ENCODE data around the gene AGXT2.
A peak's percentile ranks its signal among the peaks of the same experiment; 100 is the strongest.
"Not testable (repeated sequence)": the region's sequence is repeated elsewhere in the genome, so short reads cannot be mapped to it uniquely, and the experiment has no call there.

The AGXT2 gene

GRCh38 chr5:35050541-35051126, 2.9 kb upstream of the AGXT2 start:
- no peak for DNase-seq

- no peak for DNase-seq
These were observed 1.2 kb upstream of the AGXT2 start for GRCh38 chr5:35048910-35049309.

GRCh38 chr5:35046774-35047173, 975 bp downstream of the AGXT2 start:
- peak in 1 of 2 experiments; percentile 6 for DNase-seq

- no peak for DNase-seq
These were observed 2.5 kb downstream of the AGXT2 start for GRCh38 chr5:35045280-35045679.

GRCh38 chr5:35044649-35045048, 3.1 kb downstream of the AGXT2 start:
- no peak for DNase-seq

GRCh38 chr5:35042781-35043180, 5.0 kb downstream of the AGXT2 start:
- no peak for DNase-seq

GRCh38 chr5:35041261-35041660, 6.5 kb downstream of the AGXT2 start:
- no peak for DNase-seq

- DNase-seq = no peak
These were observed 8.9 kb downstream of the AGXT2 start for GRCh38 chr5:35038891-35039290.

- DNase-seq = no peak
These were observed 11.2 kb downstream of the AGXT2 start for GRCh38 chr5:35036536-35036935.

GRCh38 chr5:35035929-35036328, 11.8 kb downstream of the AGXT2 start:
- not testable (repeated sequence) for DNase-seq

GRCh38 chr5:35035271-35035670, 12.5 kb downstream of the AGXT2 start:
- no peak for DNase-seq

- DNase-seq = no peak
These were observed 15.4 kb downstream of the AGXT2 start for GRCh38 chr5:35032356-35032755.

GRCh38 chr5:35031276-35031675, 16.5 kb downstream of the AGXT2 start:
- no peak for DNase-seq

- no peak for DNase-seq
These were observed 17.2 kb downstream of the AGXT2 start for GRCh38 chr5:35030426-35031100.

- DNase-seq = no peak
These were observed 18.4 kb downstream of the AGXT2 start for GRCh38 chr5:35029333-35029732.

GRCh38 chr5:35026941-35027340, 20.8 kb downstream of the AGXT2 start:
- DNase-seq = no peak

GRCh38 chr5:35026280-35026840, 21.4 kb downstream of the AGXT2 start:
- DNase-seq = no peak

- DNase-seq = no peak
These were observed 22.7 kb downstream of the AGXT2 start for GRCh38 chr5:35024911-35025510.

- DNase-seq = no peak
These were observed 24.2 kb downstream of the AGXT2 start for GRCh38 chr5:35023391-35024178.

- DNase-seq = no peak
These were observed 31.3 kb downstream of the AGXT2 start for GRCh38 chr5:35016174-35017051.

- DNase-seq = no peak
These were observed 32.7 kb downstream of the AGXT2 start for GRCh38 chr5:35015063-35015462.

GRCh38 chr5:35012796-35013195, 35.0 kb downstream of the AGXT2 start:
- no peak for DNase-seq

Data from activated CD4-positive, alpha-beta T cell treated with anti-CD3 and anti-CD28 coated beads, Interleukin-2, amount 50 U/mL, for 48 hours (primary cell).